Neural cell (in vitro differentiated cells): Measurements from ENCODE around the gene ZDHHC14. TPM values are rescaled to one million over a fixed set of nuclear protein-coding genes. Genes with fewer than 3 reads are reported as not detected.

ENCODE experiments used
- H2AFZ ChIP-seq: fragments of 200-600, 300-800 bp; sonication (generic), shearing (Covaris generic); 2 replicates; pipeline ENCODE4 v1.6.0; 2014; ENCODE audit warnings: low read depth, mild to moderate bottlenecking, antibody characterized with exemption, low read length, moderate library complexity
- H3F3A ChIP-seq: fragments of 200-600 bp; shearing (Covaris generic); 2 replicates; pipeline ENCODE4 v1.6.1; 2016; ENCODE audit warnings: mild to moderate bottlenecking, moderate library complexity, mixed read lengths, antibody characterized with exemption, low read length; ENCODE audit not compliant: insufficient read depth, poor library complexity, severe bottlenecking
- H3K27ac ChIP-seq: fragments of 200-600, 300-800 bp; sonication (generic), shearing (Covaris generic); 2 replicates; pipeline ENCODE4 v1.5.1; 2014; ENCODE audit warnings: mild to moderate bottlenecking, low read length, moderate library complexity
- H3K27me3 ChIP-seq: fragments of 300-800, 200-600 bp; sonication (generic), shearing (Covaris generic); 2 replicates; pipeline ENCODE4 v1.6.0; 2014; ENCODE audit warnings: mild to moderate bottlenecking, low read depth, low read length, moderate library complexity; ENCODE audit not compliant: insufficient read depth
- H3K36me3 ChIP-seq: fragments of 300-800, 200-600 bp; sonication (generic), shearing (Covaris generic); 2 replicates; pipeline ENCODE4 v1.5.1; 2014; ENCODE audit warnings: mild to moderate bottlenecking, antibody characterized with exemption, low read length, moderate library complexity; ENCODE audit not compliant: insufficient read depth
- H3K4me2 ChIP-seq: fragments of 300-800, 200-600 bp; sonication (generic), shearing (Covaris generic); 2 replicates; pipeline ENCODE4 v1.6.0; 2014; ENCODE audit warnings: mild to moderate bottlenecking, low read length
- H3K4me3 ChIP-seq: fragments of 300-800, 200-600 bp; sonication (generic), shearing (Covaris generic); 2 replicates; pipeline ENCODE4 v1.5.1; 2014; ENCODE audit warnings: mild to moderate bottlenecking, low read length, moderate library complexity
- H3K79me2 ChIP-seq: fragments of 200-600 bp; shearing (Covaris generic); replicated peaks from 2 replicates; pipeline ENCODE4 v1.6.0; 2014; ENCODE audit warnings: mild to moderate bottlenecking, low read length, moderate library complexity; ENCODE audit not compliant: insufficient read depth
- H3K9ac ChIP-seq: fragments of 300-800, 200-600 bp; sonication (generic), shearing (Covaris generic); 2 replicates; pipeline ENCODE4 v1.6.1; 2016; ENCODE audit warnings: mild to moderate bottlenecking, low read length, mixed read lengths
- H3K9me2 ChIP-seq: fragments of 200-600 bp; shearing (Covaris generic); 2 replicates; pipeline ENCODE4 v1.6.1; 2016; ENCODE audit warnings: mild to moderate bottlenecking, low read length, mixed read lengths; ENCODE audit not compliant: insufficient read depth
- H3K9me3 ChIP-seq: fragments of 200-600, 300-800 bp; sonication (generic), shearing (Covaris generic); 2 replicates; pipeline ENCODE4 v1.6.1; 2016; ENCODE audit warnings: mild to moderate bottlenecking, mixed run types, low read length, moderate library complexity, mixed read lengths
- H4K20me1 ChIP-seq: fragments of 200-600 bp; shearing (Covaris generic); 2 replicates; pipeline ENCODE4 v1.6.1; 2016; ENCODE audit warnings: mild to moderate bottlenecking, mixed run types; ENCODE audit not compliant: insufficient read depth
- EP300 ChIP-seq: fragments of 450-650 bp; conservative IDR thresholded peaks from 2 replicates; pipeline ENCODE4 v1.6.1; 2014; ENCODE audit warnings: antibody characterized with exemption, mild to moderate bottlenecking, moderate library complexity; ENCODE audit not compliant: poor library complexity, severe bottlenecking
- EZH2 ChIP-seq: fragments of 200-600, 300-800 bp; shearing (Covaris generic), sonication (generic); IDR thresholded peaks from 2 replicates; pipeline ENCODE4 v1.6.1; 2014; ENCODE audit warnings: antibody characterized with exemption, low read length, borderline replicate concordance, mild to moderate bottlenecking; ENCODE audit not compliant: insufficient read depth, poor library complexity, severe bottlenecking
- MXI1 ChIP-seq: fragments of 450-650 bp; conservative IDR thresholded peaks from 2 replicates; pipeline ENCODE4 v1.6.1; 2014; ENCODE audit warnings: antibody characterized with exemption, mild to moderate bottlenecking; ENCODE audit not compliant: poor library complexity, severe bottlenecking
- POLR2AphosphoS5 ChIP-seq: IDR thresholded peaks from 2 replicates; pipeline ENCODE4 v1.6.1; 2012
- RAD21 ChIP-seq: fragments of 450-650 bp; conservative IDR thresholded peaks from 2 replicates; pipeline ENCODE4 v1.6.1; 2014; ENCODE audit warnings: antibody characterized with exemption, mild to moderate bottlenecking, moderate library complexity
- SMC3 ChIP-seq: fragments of 450-650 bp; conservative IDR thresholded peaks from 2 replicates; pipeline ENCODE4 v1.6.1; 2014; ENCODE audit warnings: antibody characterized with exemption, mild to moderate bottlenecking, moderate library complexity; ENCODE audit not compliant: poor library complexity
- TAF1 ChIP-seq: IDR thresholded peaks from 2 replicates; pipeline ENCODE4 v1.6.1; 2012; ENCODE audit warnings: low read depth
- polyA plus RNA-seq: library from polyadenylated mRNA; depleted of rRNA; stranded (reverse); fragments of >200 nt; gene quantifications from 2 replicates; pipeline ENCODE4 v1.2.3, GENCODE V29; 2014
- TF ChIP-seq, protein P1 (sequence below): fragments of 450-650 bp; IDR thresholded peaks from 2 replicates; pipeline ENCODE4 v1.5.1; 2014; ENCODE audit warnings: antibody characterized with exemption, mild to moderate bottlenecking, moderate library complexity; ENCODE audit not compliant: poor library complexity, severe bottlenecking
- TF ChIP-seq, protein P2 (sequence below): IDR thresholded peaks from 2 replicates; pipeline ENCODE4 v1.6.1; 2012; ENCODE audit warnings: borderline replicate concordance

The ZDHHC14 gene
- polyA plus RNA-seq, 1 donor from 2014 or later: 4.1 TPM

DNA sequence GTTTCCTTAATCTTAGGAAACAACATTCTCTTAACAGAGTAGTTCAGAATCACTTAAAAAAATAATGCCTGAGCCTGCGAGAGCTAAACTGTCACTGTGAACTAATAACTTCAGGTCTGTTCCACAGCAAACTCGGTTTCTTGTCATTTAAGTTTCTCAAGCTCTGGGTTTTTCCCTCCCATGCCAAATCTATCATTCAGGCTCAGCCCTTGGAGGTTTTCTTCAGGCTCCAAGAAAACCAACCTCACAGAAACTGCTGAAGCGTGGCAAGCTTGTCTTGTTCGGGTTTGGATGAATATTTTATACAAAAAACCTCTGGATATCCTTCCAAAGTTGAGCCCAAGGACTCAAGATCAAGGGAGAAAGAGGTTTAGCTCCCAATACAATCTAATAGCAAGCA lies 342.4 kb downstream of the ZDHHC14 start:
- H3K79me2 ChIP-seq: no peaks in the 10 kb centered on the region
- no peak overlapping the region for H3K4me2 ChIP-seq
- no peak overlapping the region for H2AFZ ChIP-seq
- H3K9me2 ChIP-seq: no peaks in the 10 kb centered on the region
- H3F3A ChIP-seq: no peaks in the 10 kb centered on the region
- H3K27me3 ChIP-seq: no peaks in the 10 kb centered on the region
- H4K20me1 ChIP-seq: no peaks in the 10 kb centered on the region
- H3K27ac ChIP-seq: no peak overlapping the region
- no peak overlapping the region for H3K9ac ChIP-seq
- no peak for TF ChIP-seq POLR2AphosphoS5
- no peak for TF ChIP-seq SMC3
- TF ChIP-seq TAF1: no peak
- no peak for TF ChIP-seq RAD21
- TF ChIP-seq, protein P1, sequence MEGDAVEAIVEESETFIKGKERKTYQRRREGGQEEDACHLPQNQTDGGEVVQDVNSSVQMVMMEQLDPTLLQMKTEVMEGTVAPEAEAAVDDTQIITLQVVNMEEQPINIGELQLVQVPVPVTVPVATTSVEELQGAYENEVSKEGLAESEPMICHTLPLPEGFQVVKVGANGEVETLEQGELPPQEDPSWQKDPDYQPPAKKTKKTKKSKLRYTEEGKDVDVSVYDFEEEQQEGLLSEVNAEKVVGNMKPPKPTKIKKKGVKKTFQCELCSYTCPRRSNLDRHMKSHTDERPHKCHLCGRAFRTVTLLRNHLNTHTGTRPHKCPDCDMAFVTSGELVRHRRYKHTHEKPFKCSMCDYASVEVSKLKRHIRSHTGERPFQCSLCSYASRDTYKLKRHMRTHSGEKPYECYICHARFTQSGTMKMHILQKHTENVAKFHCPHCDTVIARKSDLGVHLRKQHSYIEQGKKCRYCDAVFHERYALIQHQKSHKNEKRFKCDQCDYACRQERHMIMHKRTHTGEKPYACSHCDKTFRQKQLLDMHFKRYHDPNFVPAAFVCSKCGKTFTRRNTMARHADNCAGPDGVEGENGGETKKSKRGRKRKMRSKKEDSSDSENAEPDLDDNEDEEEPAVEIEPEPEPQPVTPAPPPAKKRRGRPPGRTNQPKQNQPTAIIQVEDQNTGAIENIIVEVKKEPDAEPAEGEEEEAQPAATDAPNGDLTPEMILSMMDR: no peak
- TF ChIP-seq EZH2: no peak
- TF ChIP-seq, protein P2, sequence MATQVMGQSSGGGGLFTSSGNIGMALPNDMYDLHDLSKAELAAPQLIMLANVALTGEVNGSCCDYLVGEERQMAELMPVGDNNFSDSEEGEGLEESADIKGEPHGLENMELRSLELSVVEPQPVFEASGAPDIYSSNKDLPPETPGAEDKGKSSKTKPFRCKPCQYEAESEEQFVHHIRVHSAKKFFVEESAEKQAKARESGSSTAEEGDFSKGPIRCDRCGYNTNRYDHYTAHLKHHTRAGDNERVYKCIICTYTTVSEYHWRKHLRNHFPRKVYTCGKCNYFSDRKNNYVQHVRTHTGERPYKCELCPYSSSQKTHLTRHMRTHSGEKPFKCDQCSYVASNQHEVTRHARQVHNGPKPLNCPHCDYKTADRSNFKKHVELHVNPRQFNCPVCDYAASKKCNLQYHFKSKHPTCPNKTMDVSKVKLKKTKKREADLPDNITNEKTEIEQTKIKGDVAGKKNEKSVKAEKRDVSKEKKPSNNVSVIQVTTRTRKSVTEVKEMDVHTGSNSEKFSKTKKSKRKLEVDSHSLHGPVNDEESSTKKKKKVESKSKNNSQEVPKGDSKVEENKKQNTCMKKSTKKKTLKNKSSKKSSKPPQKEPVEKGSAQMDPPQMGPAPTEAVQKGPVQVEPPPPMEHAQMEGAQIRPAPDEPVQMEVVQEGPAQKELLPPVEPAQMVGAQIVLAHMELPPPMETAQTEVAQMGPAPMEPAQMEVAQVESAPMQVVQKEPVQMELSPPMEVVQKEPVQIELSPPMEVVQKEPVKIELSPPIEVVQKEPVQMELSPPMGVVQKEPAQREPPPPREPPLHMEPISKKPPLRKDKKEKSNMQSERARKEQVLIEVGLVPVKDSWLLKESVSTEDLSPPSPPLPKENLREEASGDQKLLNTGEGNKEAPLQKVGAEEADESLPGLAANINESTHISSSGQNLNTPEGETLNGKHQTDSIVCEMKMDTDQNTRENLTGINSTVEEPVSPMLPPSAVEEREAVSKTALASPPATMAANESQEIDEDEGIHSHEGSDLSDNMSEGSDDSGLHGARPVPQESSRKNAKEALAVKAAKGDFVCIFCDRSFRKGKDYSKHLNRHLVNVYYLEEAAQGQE: no peak
- no peak for TF ChIP-seq MXI1
- no peak for TF ChIP-seq EP300
- no peak overlapping the region for H3K4me3 ChIP-seq
- no peaks in the 10 kb centered on the region for H3K36me3 ChIP-seq
- no peaks in the 10 kb centered on the region for H3K9me3 ChIP-seq

DNA sequence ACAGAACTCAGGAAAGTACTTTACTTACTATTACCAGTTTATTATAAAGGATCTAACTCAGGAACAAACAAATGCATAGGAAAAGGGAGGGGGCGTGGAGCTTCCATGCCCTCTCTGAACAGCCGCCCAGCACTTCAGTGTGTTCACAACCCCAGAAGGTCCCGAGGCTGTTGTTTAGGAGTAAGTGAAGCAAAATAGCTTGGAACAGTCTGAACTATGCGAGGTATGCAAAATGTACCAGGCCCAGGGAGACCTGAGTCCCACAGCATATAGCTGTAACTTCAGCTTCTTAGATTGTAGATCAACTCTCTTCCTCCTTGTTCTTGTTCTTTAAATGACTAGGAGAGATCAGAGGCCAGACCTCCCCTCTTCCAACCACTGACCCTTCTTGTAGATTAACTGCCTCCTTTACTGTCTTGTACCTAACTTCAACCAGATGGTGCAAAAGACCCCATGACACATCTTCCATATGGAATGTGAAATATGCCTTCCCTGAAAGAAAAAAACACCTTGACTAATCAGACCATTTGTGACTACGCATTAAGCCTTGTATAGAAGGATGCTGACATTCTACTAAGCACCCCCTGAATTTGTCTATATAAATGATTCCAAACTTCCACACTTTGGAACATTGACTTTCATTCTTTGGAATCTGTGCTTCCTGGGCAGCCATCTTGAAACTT lies 343.3 kb downstream of the ZDHHC14 start:
- H4K20me1 ChIP-seq: no peaks in the 10 kb centered on the region
- no peak overlapping the region for H3K4me2 ChIP-seq

More for the DNA sequence above, 343.3 kb downstream of the ZDHHC14 start:
- no peaks in the 10 kb centered on the region for H3K9me2 ChIP-seq
- no peaks in the 10 kb centered on the region for H3F3A ChIP-seq
- H3K36me3 ChIP-seq: no peaks in the 10 kb centered on the region
- H3K4me3 ChIP-seq: no peak overlapping the region
- no peaks in the 10 kb centered on the region for H3K79me2 ChIP-seq
- H2AFZ ChIP-seq: no peak overlapping the region
- H3K9ac ChIP-seq: no peak overlapping the region
- H3K9me3 ChIP-seq: no peaks in the 10 kb centered on the region
- TF ChIP-seq SMC3 (no peak), TAF1 (no peak), EP300 (no peak), MXI1 (no peak), POLR2AphosphoS5 (no peak), RAD21 (no peak), EZH2 (no peak)
- TF ChIP-seq, protein P1: no peak
- TF ChIP-seq, protein P2: no peak
- H3K27ac ChIP-seq: no peak overlapping the region
- no peaks in the 10 kb centered on the region for H3K27me3 ChIP-seq
